K562 (cell line): ENCODE data around the gene SLC25A33. TPM values are rescaled to one million over a fixed set of nuclear protein-coding genes. Genes with fewer than 3 reads are reported as not detected.

Experiments
- ATAC-seq: fragments of 200-7000 bp; cut with Tn5 transposase; 3 replicates; pipeline ENCODE4 v1.9.1; 2020; ENCODE audit warnings: moderate library complexity
- BruUV-seq: library from RNA; stranded (reverse); fragments of 400-500 nt; replicated peaks from 2 replicates; lab custom pipeline; 2021; lab: Mats Ljungman, UMichigan
- CTCF ChIA-PET: fragments of 300-600 bp; formaldehyde crosslinking; extraction: SDS; loops from one replicate; lab custom pipeline; 2021; ENCODE audit warnings: low intra/inter-chr PET ratio; lab: Yijun Ruan, JAX
- POLR2A ChIA-PET: fragments of 300-600, 350-650 bp; sonication (Branson Sonifier 250); formaldehyde crosslinking; extraction: SDS; loops from one replicate; lab custom pipeline; 2021; ENCODE audit warnings: antibody characterized with exemption, inconsistent platforms; lab: Yijun Ruan, JAX
- DNase-seq, 4 experiments: peaks; one replicate each; pipeline versions ENCODE4 v3.0.0 to v3.0.0-alpha.2; 2011 to 2018; ENCODE audit warnings: low spot score in 3 of 4, mixed read lengths in 3 of 4; ENCODE audit errors: extremely low read depth in 1 of 4
- FAIRE-seq: peaks from 2 replicates; lab custom pipeline; 2011; peaks lifted over from hg19 to GRCh38; lab: Jason Lieb, UNC
- H2AFZ ChIP-seq: 2 replicates; pipeline ENCODE4 v1.6.0; 2011; ENCODE audit warnings: low read depth, low read length, control low read depth, inconsistent platforms
- H3K27ac ChIP-seq: fragments of 200-600 bp; 3 replicates; pipeline ENCODE4 v1.8.0; 2011; ENCODE audit warnings: low read depth, mild to moderate bottlenecking, control low read depth, inconsistent platforms, low read length, moderate library complexity, mixed read lengths; ENCODE audit errors: extremely low read depth
- H3K27me3 ChIP-seq, 2 experiments: fragments of 300-600 bp in 1 of 2; 2 replicates in 1 of 2; 3 replicates in 1 of 2; pipeline versions ENCODE4 v1.6.0 to v1.8.0; 2011; ENCODE audit warnings: inconsistent platforms in 2 of 2, low read length in 2 of 2, mild to moderate bottlenecking in 1 of 2, mixed read lengths in 1 of 2, moderate library complexity in 1 of 2; ENCODE audit not compliant: control insufficient read depth in 2 of 2, insufficient read depth in 2 of 2
- H3K36me3 ChIP-seq: fragments of 300-600 bp; 3 replicates; pipeline ENCODE4 v1.8.0; 2011; ENCODE audit warnings: mild to moderate bottlenecking, low read length, inconsistent platforms; ENCODE audit not compliant: control insufficient read depth, insufficient read depth
- H3K4me1 ChIP-seq, 2 experiments: fragments of 200-600 bp in 1 of 2; replicated peaks in 1 of 2; 2 replicates in 1 of 2; 3 replicates in 1 of 2; pipeline versions ENCODE4 v1.5.1 to v1.8.0; 2011; ENCODE audit warnings: inconsistent platforms in 2 of 2, low read length in 2 of 2, mild to moderate bottlenecking in 1 of 2, mixed read lengths in 1 of 2, moderate library complexity in 1 of 2; ENCODE audit not compliant: control insufficient read depth in 2 of 2, insufficient read depth in 2 of 2
- H3K4me2 ChIP-seq: 2 replicates; pipeline ENCODE4 v1.6.1; 2011; ENCODE audit warnings: low read length, control low read depth, inconsistent platforms, mixed read lengths; ENCODE audit not compliant: insufficient read depth
- H3K4me3 ChIP-seq: fragments of 200-600 bp; sonication (generic), shearing (Covaris generic); 2 replicates; pipeline ENCODE4 v1.5.1; 2016; ENCODE audit warnings: control low read depth, inconsistent platforms
- H3K79me2 ChIP-seq: fragments of 200-600 bp; 3 replicates; pipeline ENCODE4 v1.8.0; 2011; ENCODE audit warnings: low read length, inconsistent platforms; ENCODE audit not compliant: control insufficient read depth, insufficient read depth
- H3K9ac ChIP-seq, 2 experiments: 2 replicates each; pipeline versions ENCODE4 v1.6.0 to v1.6.1; 2011; ENCODE audit warnings: low read depth in 2 of 2, low read length in 2 of 2, control low read depth in 1 of 2, inconsistent platforms in 1 of 2, mild to moderate bottlenecking in 1 of 2, mixed read lengths in 1 of 2; ENCODE audit not compliant: insufficient read depth in 1 of 2
- H3K9me1 ChIP-seq: one replicate; pipeline ENCODE4 v1.6.0; 2011; ENCODE audit warnings: inconsistent platforms, mild to moderate bottlenecking, low read length, moderate library complexity; ENCODE audit not compliant: control insufficient read depth, insufficient read depth
- H3K9me3 ChIP-seq: replicated peaks from 2 replicates; pipeline ENCODE4 v1.5.1; 2011; ENCODE audit warnings: low read depth, low read length, inconsistent platforms; ENCODE audit not compliant: control insufficient read depth, insufficient read depth
- H4K20me1 ChIP-seq: replicated peaks from 2 replicates; pipeline ENCODE4 v1.6.1; 2011; ENCODE audit warnings: low read length, inconsistent platforms, mixed read lengths; ENCODE audit not compliant: control insufficient read depth, insufficient read depth
- ARNT ChIP-seq, 2 experiments: fragments of 450-650 bp; IDR thresholded peaks; 2 replicates each; pipeline ENCODE4 v1.6.1; 2016; ENCODE audit warnings: mild to moderate bottlenecking in 1 of 2
- ATF7 ChIP-seq: fragments of 450-650 bp; IDR thresholded peaks from 2 replicates; pipeline ENCODE4 v1.7.1; 2014; ENCODE audit warnings: mild to moderate bottlenecking, moderate library complexity
- CHD4 ChIP-seq: fragments of 200-600 bp; sonication (generic); IDR thresholded peaks from 3 replicates; pipeline ENCODE4 v1.6.1; 2012; ENCODE audit warnings: low read depth, mild to moderate bottlenecking, mixed read lengths, low read length, inconsistent platforms; ENCODE audit not compliant: insufficient read depth, insufficient replicate concordance, poor library complexity, severe bottlenecking
- CTBP1 ChIP-seq: fragments of 450-650 bp; IDR thresholded peaks from 2 replicates; pipeline ENCODE4 v1.6.1; 2016; ENCODE audit warnings: borderline replicate concordance
- HNRNPH1 ChIP-seq: fragments of 200-400 bp; formaldehyde crosslinking; optimal IDR thresholded peaks from 2 replicates; pipeline ENCODE3; 2017; ENCODE audit warnings: low read depth, mild to moderate bottlenecking, low read length, moderate library complexity
- HOXB6 ChIP-seq: fragments of 250-450 bp; sonication (Bioruptor Pico); IDR thresholded peaks from 2 replicates; pipeline ENCODE4 v1.5.1; 2022; ENCODE audit warnings: mild to moderate bottlenecking, borderline replicate concordance
- MECOM ChIP-seq: fragments of 250-450 bp; sonication (Bioruptor Pico); IDR thresholded peaks from 2 replicates; pipeline ENCODE4 v1.8.0; 2022; ENCODE audit warnings: inconsistent platforms
- RCOR1 ChIP-seq, 2 experiments: IDR thresholded peaks; 2 replicates each; pipeline ENCODE4 v1.6.1; 2012; ENCODE audit warnings: low read depth in 2 of 2, low read length in 2 of 2, borderline replicate concordance in 1 of 2, improper control_type of control experiment in 1 of 2
- SETDB1 ChIP-seq: IDR thresholded peaks from one replicate; pipeline ENCODE4 v1.6.1; 2012; ENCODE audit warnings: low read length, control low read depth, inconsistent platforms
- SIX5 ChIP-seq, 2 experiments: IDR thresholded peaks; 2 replicates each; pipeline ENCODE4 v1.6.1; 2011; ENCODE audit warnings: low read length in 2 of 2, borderline replicate concordance in 1 of 2, low read depth in 1 of 2, mild to moderate bottlenecking in 1 of 2, moderate library complexity in 1 of 2; ENCODE audit not compliant: insufficient read depth in 1 of 2
- SMARCC2 ChIP-seq: fragments of 450-650 bp; IDR thresholded peaks from 2 replicates; pipeline ENCODE4 v1.6.1; 2017; ENCODE audit warnings: antibody characterized with exemption, moderate library complexity, mild to moderate bottlenecking, low read depth
- SMARCE1 ChIP-seq: fragments of 450-650 bp; IDR thresholded peaks from 2 replicates; pipeline ENCODE4 v1.7.1; 2016; ENCODE audit warnings: mild to moderate bottlenecking
- TAL1 ChIP-seq: fragments of 450-650 bp; IDR thresholded peaks from 2 replicates; pipeline ENCODE4 v1.6.1; 2016; ENCODE audit warnings: mild to moderate bottlenecking
- YBX1 ChIP-seq: fragments of 450-650 bp; IDR thresholded peaks from 2 replicates; pipeline ENCODE4 v1.7.1; 2016; ENCODE audit warnings: mild to moderate bottlenecking
- ZKSCAN8 ChIP-seq: fragments of 200-800 bp; sonication (Bioruptor generic); IDR thresholded peaks from 2 replicates; pipeline ENCODE4 v1.6.1; 2016; ENCODE audit warnings: missing genetic modification characterization, missing compliant biosample characterization
- ZNF239 ChIP-seq: fragments of 250-450 bp; sonication (Bioruptor Pico); IDR thresholded peaks from 2 replicates; pipeline ENCODE4 v1.4.0; 2020; ENCODE audit warnings: mild to moderate bottlenecking
- ZNF316 ChIP-seq: fragments of 450-650 bp; IDR thresholded peaks from 2 replicates; pipeline ENCODE4 v1.6.1; 2016
- ZNF695 ChIP-seq: fragments of 450-650 bp; formaldehyde crosslinking; IDR thresholded peaks from 2 replicates; pipeline ENCODE4 v1.4.0; 2020; ENCODE audit warnings: mild to moderate bottlenecking, moderate library complexity
- WGBS: fragments of 100-300 bp; shearing (Covaris generic); methylation state at CpG from one replicate; pipeline ENCODE4 v1.1.6; 2016; ENCODE audit warnings: low coverage, mixed read lengths; ENCODE audit not compliant: insufficient coverage; ENCODE audit errors: missing lambda C conversion rate; 5-methylcytosine and 5-hydroxymethylcytosine counted together
- in situ Hi-C: fragments of 300-500 bp; cut with MboI; formaldehyde crosslinking; loops from 4 replicates; pipeline ENCODE4 v1.15.0; 2018; ENCODE audit warnings: inconsistent platforms, mixed read lengths
- intact Hi-C: fragments of 100-400 bp; cut with micrococcal nuclease; formaldehyde crosslinking; loops from 2 replicates; pipeline ENCODE4 v1.14.2; 2022
- polyA plus RNA-seq, 8 experiments: library from polyadenylated mRNA; depleted of rRNA in 4 of 8; stranded (reverse) in 5 of 8; unstranded in 3 of 8; fragments of >200 nt; fragmentation: Nextera tagmentation in 2 of 8; fragmentation: Illumina TruSeq in 1 of 8; extraction: Ambion mirVana in 2 of 8; extraction: Trizol in 1 of 8; gene quantifications; 2 replicates each; pipeline versions ENCODE4 v1.2.1 to v1.2.3, GENCODE V29; 2011 to 2014; ENCODE audit warnings: inconsistent platforms in 1 of 8, missing spikeins in 1 of 8
- total RNA-seq, 7 experiments: library from RNA; depleted of rRNA in 6 of 7; stranded (reverse); fragments of >200 nt in 6 of 7; fragmentation: Illumina TruSeq in 2 of 7; extraction: Trizol in 2 of 7; gene quantifications; 2 replicates each; pipeline versions ENCODE4 v1.2.1 to v1.2.3, GENCODE V29; 2011 to 2021; ENCODE audit warnings: low replicate concordance in 1 of 7
- TF ChIP-seq, protein P1 (sequence below): fragments of 450-650 bp; formaldehyde crosslinking; IDR thresholded peaks from 2 replicates; pipeline ENCODE4 v1.4.0; 2022; ENCODE audit warnings: missing genetic modification characterization
- TF ChIP-seq, protein P2 (sequence below): fragments of 450-650 bp; IDR thresholded peaks from 2 replicates; pipeline ENCODE4 v1.6.1; 2018; ENCODE audit warnings: mild to moderate bottlenecking, low read depth; ENCODE audit not compliant: partially characterized antibody

Gene SLC25A33
- total and polyA plus RNA-seq, 9 of the 15 experiments (the other 6 are each of a cell fraction or from before 2014, with no cell fraction given), result 3.2 to 23.5 (median 17.5) TPM

DNA sequence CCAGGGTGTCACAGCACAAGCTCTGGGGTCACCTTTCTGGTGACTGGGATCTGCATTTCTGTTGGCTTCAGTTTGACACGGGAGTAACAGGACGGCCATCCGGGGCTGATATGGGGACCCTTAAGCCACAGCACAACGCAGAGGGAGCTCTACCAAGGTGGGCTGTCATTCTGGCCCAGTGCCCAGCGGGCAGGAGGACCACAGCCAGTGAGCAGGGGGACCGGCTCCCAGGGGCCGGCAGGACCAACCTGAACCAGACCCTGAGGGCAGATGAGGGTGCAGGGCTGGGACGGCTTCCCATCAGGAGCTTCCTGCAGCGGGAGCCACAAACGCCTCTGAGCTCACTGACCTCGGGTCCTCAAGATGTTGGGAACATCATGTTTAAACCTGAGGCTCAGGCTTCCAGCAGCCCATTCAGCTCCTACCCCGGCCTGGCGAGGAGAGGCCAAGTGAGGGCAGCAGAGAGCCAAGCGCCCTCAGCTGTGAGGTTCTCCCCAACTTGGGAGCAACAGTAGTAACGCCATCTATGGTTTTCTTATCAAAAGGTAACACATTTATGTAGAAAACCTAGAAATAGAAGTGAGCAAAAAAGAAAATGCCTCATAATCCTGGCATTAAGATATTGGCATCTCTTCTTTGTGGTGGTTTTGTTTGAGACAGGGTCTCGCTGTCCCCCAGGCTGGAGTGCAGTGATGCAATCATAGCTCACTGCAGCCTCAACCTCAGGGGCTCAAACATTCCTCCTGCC, 76.2 kb downstream of the SLC25A33 start:
- no peaks in the 10 kb centered on the region for H3K9me1 ChIP-seq
- H3K4me3 ChIP-seq, result no peak overlapping the region
- no peak overlapping the region for H3K4me2 ChIP-seq
- no peaks in the 10 kb centered on the region; the same call in 1 of the 2 replicates for H4K20me1 ChIP-seq
- POLR2A ChIA-PET, result interaction anchor here (0.6 to 3.4 kb wide), 8 partner anchors 9 to 149 kb away, joined by 3 to 17 read pairs (median 6); partner anchors contain the start of gene TMEM201
- H3K36me3 ChIP-seq, result peaks cover 34% of the 10 kb centered on the region; the same call in 2 of the 3 replicates
- H3K4me1 ChIP-seq, result peaks cover 4 to 22% of the 10 kb centered on the region in 2 experiments; a peak in 3 of 5 replicates
- BruUV-seq, result no TSS peak
- 28% methylated on average over 16 of the region's 16 CpGs for WGBS
- peaks cover 8 to 17% of the 10 kb centered on the region in 2 experiments for H3K27me3 ChIP-seq
- FAIRE-seq (peak; percentile 94), DNase-seq (peak; percentile 79 to 85 (median 82)), ATAC-seq (peak; percentile 96)
- no peaks in the 10 kb centered on the region for H3K9me3 ChIP-seq
- no peak overlapping the region for H3K27ac ChIP-seq
- H2AFZ ChIP-seq, result no peak overlapping the region
- CTCF ChIA-PET, result interaction anchor here (0.5 to 1.8 kb wide), 4 partner anchors 99 to 252 kb away, joined by 3 to 4 read pairs (median 4); no protein-coding TSS in a partner anchor
- no peaks in the 10 kb centered on the region for H3K79me2 ChIP-seq
- intact Hi-C loops, result loop anchor here (1.0 kb wide), 1 partner anchor 120 kb away; no protein-coding TSS in a partner anchor
- in situ Hi-C loops, result no loop called here
- peak overlapping the region in 1 of 2 experiments; percentile 81; a peak in 2 of 4 replicates for H3K9ac ChIP-seq
- TF ChIP-seq SMARCC2, result no peak
- no peak for TF ChIP-seq RCOR1 (IDR thresholded peaks at IDR 0.05; ENCODE audit: borderline replicate concordance in 1 of 2, low read depth in 2 of 2, low read length in 2 of 2)
- no peak for TF ChIP-seq CHD4
- TF ChIP-seq, protein P1, sequence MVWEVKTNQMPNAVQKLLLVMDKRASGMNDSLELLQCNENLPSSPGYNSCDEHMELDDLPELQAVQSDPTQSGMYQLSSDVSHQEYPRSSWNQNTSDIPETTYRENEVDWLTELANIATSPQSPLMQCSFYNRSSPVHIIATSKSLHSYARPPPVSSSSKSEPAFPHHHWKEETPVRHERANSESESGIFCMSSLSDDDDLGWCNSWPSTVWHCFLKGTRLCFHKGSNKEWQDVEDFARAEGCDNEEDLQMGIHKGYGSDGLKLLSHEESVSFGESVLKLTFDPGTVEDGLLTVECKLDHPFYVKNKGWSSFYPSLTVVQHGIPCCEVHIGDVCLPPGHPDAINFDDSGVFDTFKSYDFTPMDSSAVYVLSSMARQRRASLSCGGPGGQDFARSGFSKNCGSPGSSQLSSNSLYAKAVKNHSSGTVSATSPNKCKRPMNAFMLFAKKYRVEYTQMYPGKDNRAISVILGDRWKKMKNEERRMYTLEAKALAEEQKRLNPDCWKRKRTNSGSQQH (CRISPR knock-in tag), result no peak
- TF ChIP-seq TAL1, result peak; percentile 21; the same call in 1 of the 2 replicates
- peak; percentile 60; the same call in 1 of the 2 replicates for TF ChIP-seq CTBP1
- TF ChIP-seq SETDB1, result no peak
- TF ChIP-seq ZNF695 (CRISPR knock-in tag), result no peak
- TF ChIP-seq ARNT (IDR thresholded peaks at IDR 0.05), result no peak
- no peak for TF ChIP-seq SMARCE1
- TF ChIP-seq ZKSCAN8 (CRISPR knock-in tag), result no peak
- no peak for TF ChIP-seq SIX5 (IDR thresholded peaks at IDR 0.05; ENCODE audit: borderline replicate concordance in 1 of 2, insufficient read depth in 1 of 2, low read depth in 1 of 2, low read length in 2 of 2)
- TF ChIP-seq, protein P2, sequence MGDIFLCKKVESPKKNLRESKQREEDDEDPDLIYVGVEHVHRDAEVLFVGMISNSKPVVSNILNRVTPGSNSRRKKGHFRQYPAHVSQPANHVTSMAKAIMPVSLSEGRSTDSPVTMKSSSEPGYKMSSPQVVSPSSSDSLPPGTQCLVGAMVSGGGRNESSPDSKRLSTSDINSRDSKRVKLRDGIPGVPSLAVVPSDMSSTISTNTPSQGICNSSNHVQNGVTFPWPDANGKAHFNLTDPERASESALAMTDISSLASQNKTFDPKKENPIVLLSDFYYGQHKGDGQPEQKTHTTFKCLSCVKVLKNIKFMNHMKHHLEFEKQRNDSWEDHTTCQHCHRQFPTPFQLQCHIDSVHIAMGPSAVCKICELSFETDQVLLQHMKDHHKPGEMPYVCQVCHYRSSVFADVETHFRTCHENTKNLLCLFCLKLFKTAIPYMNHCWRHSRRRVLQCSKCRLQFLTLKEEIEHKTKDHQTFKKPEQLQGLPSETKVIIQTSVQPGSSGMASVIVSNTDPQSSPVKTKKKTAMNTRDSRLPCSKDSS, result no peak
- TF ChIP-seq ZNF316, result no peak
- peak; percentile 8; the same call in 1 of the 2 replicates for TF ChIP-seq ZNF239 (CRISPR knock-in tag)
- TF ChIP-seq HNRNPH1, result no peak
- TF ChIP-seq MECOM (CRISPR knock-in tag), result no peak
- TF ChIP-seq HOXB6 (CRISPR knock-in tag), result no peak
- TF ChIP-seq ATF7, result peak; percentile 58; the same call in 1 of the 2 replicates
- no peak for TF ChIP-seq YBX1
